Left ventricle myocardium superior (tissue), 1 donor: Measurements from ENCODE around the gene MTHFD1L. TPM values are rescaled to one million over a fixed set of nuclear protein-coding genes. Genes with fewer than 3 reads are reported as not detected.
"Not testable (repeated sequence)": the region's sequence is repeated elsewhere in the genome, so short reads cannot be mapped to it uniquely, and the experiment has no call there.

Experiments used
- ATAC-seq: fragments of 200-7000 bp; cut with Tn5 transposase; one replicate; pipeline ENCODE4 v1.9.1; 2020; ENCODE audit warnings: mild to moderate bottlenecking, moderate library complexity
- DNase-seq: peaks from one replicate; pipeline ENCODE4 v3.0.0-alpha.2; 2020
- intact Hi-C: fragments of 100-400 bp; cut with micrococcal nuclease; formaldehyde crosslinking; loops from one replicate; pipeline ENCODE4 v1.11.0; 2022
- total RNA-seq: library from RNA; stranded (reverse); fragmentation: NEBNext Ultra II Directional; extraction: Animal tissue kit (Norgen Biotek cat#: 25700); gene quantifications from one replicate; pipeline ENCODE4 v1.2.1, GENCODE V29; 2021
- donor health status: DM: no; HTN: yes; CAD: no; lungs with severe emphysema.

Gene MTHFD1L
- total RNA-seq, 1 donor from 2014 or later: 2.4 TPM

DNA sequence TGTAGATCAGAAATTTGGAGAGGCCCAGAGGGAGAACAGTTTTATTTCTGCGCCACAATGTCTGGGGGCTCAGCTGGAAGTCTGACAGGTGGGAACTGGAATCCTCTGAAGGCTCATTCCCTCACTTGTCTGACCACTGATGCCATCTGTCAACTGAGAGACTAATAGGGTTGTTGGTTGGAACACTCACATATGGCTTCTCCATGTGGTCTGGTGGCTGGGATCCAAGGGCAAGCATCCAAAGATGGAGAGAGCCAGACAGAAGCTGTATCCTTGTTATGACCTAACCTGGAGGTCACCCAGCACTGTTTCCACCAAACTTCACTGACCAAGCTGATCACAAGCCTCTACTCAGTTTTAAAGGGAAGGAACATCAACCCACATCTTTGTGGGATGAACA lies 256.4 kb downstream of the MTHFD1L start:
- DNase-seq: peak; percentile 80
- intact Hi-C loops: no loop called here
- ATAC-seq: peak; percentile 98

DNA sequence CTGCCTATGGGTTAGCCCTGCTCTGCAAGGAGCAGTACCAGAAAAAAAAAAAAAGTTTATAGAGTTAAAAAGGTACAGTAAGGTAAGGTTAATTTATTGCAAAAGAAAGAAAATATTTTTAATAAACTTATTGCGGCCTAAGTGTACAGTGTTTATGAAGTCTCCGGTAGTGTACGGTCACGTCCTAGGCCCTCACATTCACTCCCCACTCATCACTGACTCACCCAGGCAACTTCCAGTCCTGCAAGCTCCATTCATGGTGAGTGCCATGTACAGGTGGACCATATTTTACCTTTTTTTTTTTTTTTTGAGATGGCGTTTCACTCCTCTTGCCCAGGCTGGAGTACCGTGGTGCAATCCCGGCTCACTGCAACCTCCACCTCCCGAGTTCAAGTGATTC lies 258.1 kb downstream of the MTHFD1L start:
- intact Hi-C loops, ATAC-seq, DNase-seq: not testable (repeated sequence)

- DNase-seq, intact Hi-C loops, ATAC-seq: not testable (repeated sequence)
Measured at GRCh38 chr6:151125242-151125641, 259.7 kb downstream of the MTHFD1L start.

- ATAC-seq, intact Hi-C loops, DNase-seq: not testable (repeated sequence)
Measured at GRCh38 chr6:151125651-151126416, 260.3 kb downstream of the MTHFD1L start.

- intact Hi-C loops, DNase-seq, ATAC-seq: not testable (repeated sequence)
Measured at GRCh38 chr6:151126417-151126724, 260.9 kb downstream of the MTHFD1L start.

DNA sequence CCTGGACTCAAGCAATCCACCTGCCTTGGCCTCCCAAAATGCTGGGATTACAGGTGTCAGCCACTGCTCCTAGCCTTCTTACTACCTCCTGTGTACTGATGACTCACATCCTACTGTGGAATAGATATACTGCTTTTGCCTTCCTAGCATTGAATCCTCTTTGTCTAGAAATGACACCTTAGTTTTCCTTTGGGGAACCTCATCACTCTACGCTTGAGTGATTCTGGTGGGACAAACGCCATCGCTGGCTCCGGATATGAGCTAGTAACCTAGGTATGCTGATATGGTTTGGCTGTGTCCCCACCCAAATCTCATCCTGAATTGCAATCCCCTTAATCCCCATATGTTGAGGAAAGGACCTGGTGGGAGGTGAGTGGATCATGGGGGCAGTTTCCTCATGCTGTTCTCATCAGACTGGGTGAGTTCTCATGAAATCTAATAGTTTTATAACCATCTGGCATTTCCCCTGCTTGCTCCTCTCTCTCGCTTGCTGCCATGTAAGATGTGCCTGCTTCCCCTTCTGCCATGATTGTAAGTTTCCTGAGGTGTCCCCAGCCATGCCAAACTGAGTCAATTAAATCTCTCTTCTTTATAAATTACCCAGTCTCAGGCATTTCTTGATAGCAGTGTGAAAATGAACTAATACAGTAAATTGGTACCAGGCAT lies 261.8 kb downstream of the MTHFD1L start:
- DNase-seq, intact Hi-C loops, ATAC-seq: not testable (repeated sequence)

DNA sequence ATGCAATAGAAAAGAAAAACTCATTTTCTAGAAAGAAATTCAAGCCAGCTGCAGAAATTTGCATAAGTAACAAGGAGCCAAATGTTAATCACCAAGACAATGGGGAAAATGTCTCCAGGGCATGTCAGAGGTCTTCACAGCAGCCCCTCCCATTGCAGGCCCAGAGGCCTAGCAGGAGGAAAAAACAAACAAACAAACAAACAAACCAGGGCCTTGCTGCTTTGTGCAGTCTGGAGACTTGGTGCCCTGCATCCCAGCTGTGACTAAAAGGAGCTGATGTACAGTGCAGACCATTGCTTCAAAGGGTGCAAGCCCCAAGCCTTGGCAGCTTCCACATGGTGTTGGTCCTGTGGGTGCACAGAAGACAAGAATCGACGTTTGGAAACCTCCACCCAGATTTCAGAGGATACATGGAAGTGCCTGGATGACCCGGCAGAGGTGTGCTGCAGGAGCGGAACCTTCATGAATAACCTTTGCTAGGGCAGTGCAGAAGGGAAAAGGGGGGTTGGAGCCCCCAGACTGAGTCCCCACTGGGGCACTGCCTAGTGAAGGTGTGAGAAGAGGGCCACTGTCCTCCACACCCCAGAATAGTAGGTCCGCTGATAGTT lies 263.4 kb downstream of the MTHFD1L start:
- DNase-seq (no peak), ATAC-seq (no peak)
- intact Hi-C loops: no loop called here

GRCh38 chr6:151130329-151130728 lies 264.8 kb downstream of the MTHFD1L start:
- DNase-seq (no peak), ATAC-seq (no peak)
- intact Hi-C loops: no loop called here

DNA sequence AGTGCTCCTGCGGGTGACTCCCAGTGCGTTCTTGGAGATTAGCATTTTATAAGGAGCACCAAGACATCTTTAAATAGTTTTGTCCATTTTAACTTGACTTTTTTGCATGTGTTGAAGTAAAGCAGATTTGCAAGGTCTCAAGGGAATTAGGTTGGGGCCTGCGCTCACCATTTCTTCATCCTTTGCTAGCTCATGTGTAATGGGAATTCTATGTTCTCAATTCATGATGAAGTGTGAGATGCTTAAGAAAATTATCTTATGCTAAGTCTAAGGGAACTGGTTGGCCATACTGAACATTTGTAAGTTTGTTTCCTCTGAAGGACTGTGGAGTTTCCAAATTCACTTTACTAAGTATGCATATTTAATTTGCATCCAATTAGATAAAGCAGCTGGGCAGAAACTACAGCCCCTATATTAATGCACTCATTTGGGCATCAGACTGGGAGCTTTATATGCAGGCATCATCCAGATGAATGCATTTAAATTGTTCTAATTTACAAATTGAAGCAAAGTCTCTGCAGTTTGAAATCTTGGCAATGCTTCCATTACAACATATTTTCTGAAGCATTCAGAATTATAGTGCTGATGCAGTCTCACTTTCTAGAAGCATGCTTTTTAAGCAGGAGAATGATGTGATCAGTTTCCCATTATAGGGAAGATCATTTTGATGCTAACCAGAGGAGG lies 266.0 kb downstream of the MTHFD1L start:
- peak; percentile 23 for ATAC-seq
- no peak for DNase-seq
- intact Hi-C loops: no loop called here

- intact Hi-C loops: no loop called here
- no peak for DNase-seq
- ATAC-seq: peak; percentile 57
Measured at GRCh38 chr6:151136141-151136755, 270.7 kb downstream of the MTHFD1L start.

DNA sequence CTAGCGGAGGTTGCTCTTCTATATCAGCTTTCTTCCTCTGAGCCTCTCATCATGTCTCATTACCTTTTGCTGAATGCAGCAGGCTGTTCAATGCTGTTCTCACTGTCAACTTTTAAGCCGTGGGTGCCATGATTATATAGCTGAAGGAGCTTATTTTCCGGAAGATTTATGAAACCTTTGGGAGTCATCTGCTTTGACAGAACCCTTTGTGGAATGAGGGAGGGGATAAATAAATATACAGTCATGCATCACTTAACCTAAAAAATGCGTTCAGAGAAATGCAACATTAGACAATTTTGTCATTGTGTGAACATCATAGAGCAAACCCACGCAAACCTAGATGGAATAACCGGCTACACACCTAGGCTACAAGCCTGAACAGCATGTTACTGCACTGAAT lies 272.0 kb downstream of the MTHFD1L start:
- DNase-seq (no peak), ATAC-seq (no peak)
- intact Hi-C loops: no loop called here

GRCh38 chr6:151139524-151139923 lies 274.0 kb downstream of the MTHFD1L start:
- no peak for DNase-seq
- no peak for ATAC-seq
- intact Hi-C loops: no loop called here

GRCh38 chr6:151140767-151141166 lies 275.3 kb downstream of the MTHFD1L start:
- intact Hi-C loops: no loop called here
- DNase-seq: no peak
- ATAC-seq: peak; percentile 78

- peak; percentile 41 for DNase-seq
- peak; percentile 75 for ATAC-seq
- intact Hi-C loops: no loop called here
Measured at GRCh38 chr6:151141685-151142084, 276.2 kb downstream of the MTHFD1L start.

GRCh38 chr6:151142676-151143075 lies 277.2 kb downstream of the MTHFD1L start:
- intact Hi-C loops: no loop called here
- ATAC-seq (no peak), DNase-seq (no peak)

GRCh38 chr6:151143337-151143736 lies 277.8 kb downstream of the MTHFD1L start:
- DNase-seq (no peak), ATAC-seq (no peak)
- intact Hi-C loops: no loop called here

- ATAC-seq: no peak
- DNase-seq: no peak
- intact Hi-C loops: no loop called here
Measured at GRCh38 chr6:151143806-151144205, 278.3 kb downstream of the MTHFD1L start.

- intact Hi-C loops: no loop called here
- DNase-seq: peak; percentile 56
- peak; percentile 74 for ATAC-seq
Measured at GRCh38 chr6:151147118-151147832, 281.8 kb downstream of the MTHFD1L start.

DNA sequence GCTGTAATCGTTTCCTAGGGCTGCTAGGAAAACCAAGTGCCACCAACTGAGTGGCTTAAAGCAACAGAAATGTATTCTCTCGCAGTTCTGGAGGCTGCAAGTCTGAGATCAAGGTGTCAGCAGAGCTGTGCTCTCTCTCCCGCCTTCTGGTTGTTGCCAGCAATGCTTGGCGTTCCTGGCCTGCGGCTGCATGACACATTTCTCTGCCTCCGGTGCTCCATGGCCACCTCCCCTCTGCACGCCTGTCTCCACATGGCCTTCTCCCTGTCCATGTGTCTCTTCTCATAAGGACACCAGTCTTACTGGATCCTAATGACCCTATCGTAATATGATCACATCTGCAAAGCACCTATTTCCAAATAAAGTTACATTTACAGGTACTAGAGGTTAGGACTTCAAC lies 282.6 kb downstream of the MTHFD1L start:
- intact Hi-C loops: no loop called here
- peak; percentile 88 for ATAC-seq
- DNase-seq: peak; percentile 56
